ENCODE data around the gene SPC24.
"Not testable (repeated sequence)": the region's sequence is repeated elsewhere in the genome, so short reads cannot be mapped to it uniquely, and the experiment has no call there.

SPC24 gene

DNA sequence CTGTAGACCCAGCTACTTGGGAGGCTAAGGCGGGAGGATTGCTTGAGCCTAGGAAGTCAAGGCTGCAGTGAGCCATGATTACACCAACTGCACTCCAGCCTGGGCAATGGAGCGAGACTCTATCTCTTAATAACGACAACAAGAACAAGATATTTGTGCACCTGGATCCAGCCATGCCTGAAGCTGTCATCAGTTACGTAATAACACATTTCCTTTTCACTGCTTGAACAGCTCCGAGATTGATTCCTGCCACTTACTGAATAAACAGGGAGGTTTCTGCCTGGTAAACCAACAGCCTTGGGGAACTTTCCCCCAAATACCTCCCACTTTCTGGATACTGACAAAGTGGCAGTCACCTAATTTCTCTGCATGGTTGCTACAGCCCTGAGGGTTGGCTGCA is 36.4 kb upstream of the SPC24 start:
- DNase-seq, result no peak

DNA sequence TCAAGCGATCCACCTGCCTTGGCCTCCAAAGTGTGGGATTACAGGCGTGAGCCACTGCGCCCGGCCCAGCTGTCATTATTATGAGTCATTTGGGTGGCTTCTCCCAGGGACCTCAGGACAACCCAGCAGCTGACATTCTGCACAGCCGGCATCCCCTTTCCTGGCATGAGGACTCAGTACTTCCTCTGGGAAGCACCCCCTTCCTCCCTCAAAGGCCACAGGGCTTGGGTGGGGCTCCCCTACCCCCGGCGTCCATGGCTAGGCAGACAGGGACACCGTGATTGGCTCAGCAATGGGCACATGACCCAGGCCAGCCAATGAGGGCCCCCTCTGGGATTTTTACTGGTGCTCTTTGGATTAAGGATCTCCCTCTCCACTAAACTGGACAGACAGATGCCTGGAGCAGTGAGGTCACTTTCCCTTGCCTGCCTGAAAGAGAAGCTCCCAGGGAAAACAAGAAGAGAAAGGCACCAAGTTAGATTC is 35.7 kb upstream of the SPC24 start:
- no peak for DNase-seq

DNA sequence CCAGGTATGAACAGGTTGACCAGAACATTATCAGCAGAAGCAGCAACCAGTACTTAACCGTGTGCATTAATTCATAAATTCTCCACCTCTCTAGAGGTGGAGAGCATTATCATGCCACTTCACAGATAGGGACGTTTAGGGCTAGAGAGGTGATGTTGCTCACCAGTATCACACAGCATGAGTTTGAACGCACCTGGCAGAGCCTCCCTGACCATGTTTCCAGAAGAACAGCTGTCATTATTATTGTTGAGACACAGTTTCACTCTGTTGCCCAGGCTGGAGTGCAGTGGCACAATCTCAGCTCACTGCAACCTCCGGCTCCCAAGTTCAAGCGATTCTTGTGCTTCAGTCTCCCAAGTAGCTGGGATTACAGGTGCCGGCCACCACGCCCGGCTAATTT is 34.9 kb upstream of the SPC24 start:
- no peak for DNase-seq

DNA sequence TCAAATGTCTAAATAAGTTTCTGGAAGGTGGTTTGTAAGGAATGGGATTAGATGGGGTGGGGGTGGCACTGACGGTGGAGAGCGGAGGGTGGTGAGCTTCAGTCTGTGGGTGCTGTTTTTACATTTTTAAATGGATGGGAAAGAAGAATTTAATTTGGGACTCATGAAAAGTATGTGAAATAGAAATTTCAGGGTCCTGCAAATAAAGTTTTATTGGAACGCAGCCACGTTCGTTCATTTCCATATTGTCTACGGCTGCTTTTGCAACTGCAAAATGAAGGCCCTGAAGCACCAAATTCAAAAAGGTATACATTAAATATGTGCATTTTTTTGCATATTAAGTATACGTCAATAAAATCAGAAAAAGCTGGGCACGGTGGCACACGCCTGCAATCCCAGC is 31.9 kb upstream of the SPC24 start:
- no peak for DNase-seq

DNA sequence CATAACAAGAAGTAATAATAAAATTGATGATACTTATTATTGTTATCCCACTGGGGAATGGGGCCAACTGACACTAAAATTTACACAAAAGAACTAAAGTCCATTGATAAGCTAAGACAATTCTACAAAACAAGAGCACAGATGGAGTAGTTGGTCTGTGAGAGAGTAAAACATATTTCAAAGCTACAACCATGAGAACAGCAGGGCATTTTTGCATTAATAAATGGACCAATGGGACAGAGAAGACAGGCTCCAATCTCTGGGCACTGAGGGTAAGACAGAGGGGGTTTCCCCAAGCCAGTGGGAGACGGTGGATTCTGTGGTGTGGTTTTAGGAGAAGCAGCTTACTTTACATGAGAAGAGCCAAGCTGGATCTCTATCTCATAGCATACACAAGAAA is 27.4 kb upstream of the SPC24 start:
- DNase-seq, result no peak

- DNase-seq, result no peak
Measured at GRCh38 chr19:11181488-11181887, 25.9 kb upstream of the SPC24 start.

- not testable (repeated sequence) for DNase-seq
Measured at GRCh38 chr19:11180975-11181374, 25.4 kb upstream of the SPC24 start.

- no peak for DNase-seq
Measured at GRCh38 chr19:11180346-11180745, 24.8 kb upstream of the SPC24 start.

- DNase-seq, result no peak
Measured at GRCh38 chr19:11179716-11180297, 24.2 kb upstream of the SPC24 start.

DNA sequence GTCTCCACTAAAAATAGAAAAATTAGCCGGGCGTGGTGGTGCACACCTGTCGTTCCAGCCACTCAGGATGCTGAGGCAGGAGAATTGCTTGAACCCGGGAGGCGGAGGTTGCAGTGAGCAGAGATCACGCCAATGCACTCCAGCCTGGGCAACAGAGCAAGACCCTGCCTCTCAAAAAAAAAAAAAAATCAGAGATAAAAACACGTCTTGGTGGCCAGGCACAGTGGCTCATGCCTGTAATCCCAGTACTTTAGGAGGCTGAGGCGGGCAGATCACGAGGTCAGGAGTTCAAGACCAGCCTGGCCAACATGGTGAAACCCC is 23.5 kb upstream of the SPC24 start:
- not testable (repeated sequence) for DNase-seq

GRCh38 chr19:11177592-11177991 is 22.0 kb upstream of the SPC24 start:
- no peak for DNase-seq

GRCh38 chr19:11176466-11177193 is 21.0 kb upstream of the SPC24 start:
- DNase-seq, result no peak

GRCh38 chr19:11175920-11176319 is 20.3 kb upstream of the SPC24 start:
- no peak for DNase-seq

DNA sequence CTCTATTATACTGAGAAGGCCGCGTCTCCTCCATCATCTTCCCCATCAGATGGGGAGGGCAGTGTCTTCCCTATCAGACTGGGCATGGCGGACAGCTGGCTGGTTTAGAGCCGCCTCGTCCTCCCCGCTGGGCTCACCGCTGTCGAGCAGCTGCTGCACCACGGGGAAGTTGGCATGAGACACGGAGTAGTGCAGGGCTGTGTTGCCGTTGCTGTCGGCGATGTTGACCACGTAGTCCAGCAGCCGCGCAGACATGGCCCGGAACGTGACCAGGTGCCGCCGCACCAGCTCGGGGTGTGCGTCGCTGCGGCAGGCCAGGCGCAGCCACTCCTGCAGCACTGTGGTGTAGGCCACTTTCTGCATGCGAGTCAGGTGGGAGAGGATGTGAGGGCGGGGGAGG is 18.8 kb upstream of the SPC24 start:
- DNase-seq, result no peak

- DNase-seq, result no peak
Measured at GRCh38 chr19:11173516-11174155, 18.1 kb upstream of the SPC24 start.

DNA sequence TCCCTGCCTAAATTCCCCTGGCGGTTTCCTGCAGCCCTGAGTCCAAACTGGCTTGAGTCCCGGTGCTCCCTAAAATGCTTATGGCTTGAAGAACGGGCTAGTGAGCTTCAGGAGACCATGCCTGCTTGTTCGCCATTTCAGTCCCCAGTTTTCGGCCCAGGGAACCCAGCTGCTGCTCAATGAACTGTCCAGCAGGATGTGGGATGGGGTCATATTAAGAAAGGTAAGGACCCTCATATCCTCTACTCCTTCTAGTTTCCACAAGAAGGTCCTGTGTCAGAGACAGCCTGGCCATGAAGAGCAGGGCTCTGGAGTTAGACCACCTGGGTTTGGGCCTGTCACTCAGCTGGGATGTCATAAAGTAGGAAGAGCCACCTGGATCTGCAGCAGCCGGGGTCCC is 17.0 kb upstream of the SPC24 start:
- no peak for DNase-seq

DNA sequence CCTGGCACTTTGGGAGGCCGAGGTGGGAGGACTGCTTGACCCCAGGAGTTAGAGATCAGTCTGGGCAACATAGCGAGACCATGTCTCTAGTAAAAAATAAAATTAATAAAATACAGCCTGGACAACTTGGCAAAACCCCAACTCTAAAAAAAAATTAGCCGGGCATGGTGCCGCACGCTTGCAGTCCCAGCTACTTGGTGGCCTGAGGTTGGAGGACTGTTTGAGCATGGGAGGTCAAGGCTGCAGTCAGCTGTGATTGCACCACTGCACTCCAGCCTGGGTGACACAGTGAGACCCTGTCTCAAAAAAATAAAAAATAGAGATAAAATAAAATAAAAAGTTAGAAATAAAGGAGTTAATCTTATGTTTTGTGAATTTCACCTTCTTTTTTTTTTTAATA is 15.6 kb upstream of the SPC24 start:
- no peak for DNase-seq

GRCh38 chr19:11169896-11170678 is 14.5 kb upstream of the SPC24 start:
- no peak for DNase-seq

- DNase-seq, result no peak
Measured at GRCh38 chr19:11168568-11168967, 13.0 kb upstream of the SPC24 start.

GRCh38 chr19:11166281-11167142 is 10.9 kb upstream of the SPC24 start:
- DNase-seq, result no peak

- no peak for DNase-seq
Measured at GRCh38 chr19:11165486-11166030, 10.0 kb upstream of the SPC24 start.

GRCh38 chr19:11164879-11165406 is 9.4 kb upstream of the SPC24 start:
- DNase-seq, result no peak

All from NCI-H1694 treated with DMSO at 0.1 percent for 48 hours (cell line).